Hepatocyte (in vitro differentiated cells): ENCODE results near the gene CUBN.

ENCODE experiments used
- EZH2 ChIP-seq: fragments of 200-600 bp; sonication (generic); IDR thresholded peaks from 2 replicates; pipeline ENCODE4 v1.6.1; 2016; ENCODE audit warnings: antibody characterized with exemption, mild to moderate bottlenecking, borderline replicate concordance
- TF ChIP-seq, protein P1 (sequence below): fragments of 200-600 bp; sonication (generic); IDR thresholded peaks from 2 replicates; pipeline ENCODE4 v1.5.1; 2016; ENCODE audit warnings: antibody characterized with exemption, mild to moderate bottlenecking; ENCODE audit not compliant: poor library complexity

DNA sequence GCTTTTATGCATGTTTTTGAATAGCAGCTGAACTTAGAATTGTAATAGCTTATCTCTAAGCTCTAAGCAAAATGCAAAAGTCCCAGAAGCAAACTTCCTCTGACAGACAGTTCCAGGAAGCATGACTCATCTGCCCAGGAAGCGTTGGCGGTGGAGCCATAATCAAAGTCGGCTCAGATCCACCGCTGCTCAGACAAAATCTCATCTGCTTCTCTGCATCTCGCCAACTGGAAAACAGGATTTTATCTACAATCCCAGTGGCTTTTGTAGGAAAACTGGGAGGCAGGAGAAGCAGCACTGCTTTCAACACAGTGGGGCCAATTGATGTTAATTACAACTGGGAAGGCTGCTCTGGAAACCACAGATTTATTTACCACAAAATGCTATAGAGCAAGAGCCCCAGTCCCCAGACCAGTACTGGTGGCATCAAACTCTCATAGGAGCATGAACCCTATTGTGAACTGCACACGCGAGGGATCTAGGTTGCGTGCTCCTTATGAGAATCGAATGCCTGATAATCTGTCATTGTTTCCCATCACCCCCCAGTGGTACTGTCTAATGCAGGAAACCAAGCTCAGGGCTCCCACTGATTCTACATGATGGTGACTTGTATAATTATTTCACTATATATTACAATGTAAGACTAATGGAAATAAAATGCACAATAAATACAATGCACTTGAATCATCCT lies 99.9 kb downstream of the CUBN start:
- TF ChIP-seq, protein P1, sequence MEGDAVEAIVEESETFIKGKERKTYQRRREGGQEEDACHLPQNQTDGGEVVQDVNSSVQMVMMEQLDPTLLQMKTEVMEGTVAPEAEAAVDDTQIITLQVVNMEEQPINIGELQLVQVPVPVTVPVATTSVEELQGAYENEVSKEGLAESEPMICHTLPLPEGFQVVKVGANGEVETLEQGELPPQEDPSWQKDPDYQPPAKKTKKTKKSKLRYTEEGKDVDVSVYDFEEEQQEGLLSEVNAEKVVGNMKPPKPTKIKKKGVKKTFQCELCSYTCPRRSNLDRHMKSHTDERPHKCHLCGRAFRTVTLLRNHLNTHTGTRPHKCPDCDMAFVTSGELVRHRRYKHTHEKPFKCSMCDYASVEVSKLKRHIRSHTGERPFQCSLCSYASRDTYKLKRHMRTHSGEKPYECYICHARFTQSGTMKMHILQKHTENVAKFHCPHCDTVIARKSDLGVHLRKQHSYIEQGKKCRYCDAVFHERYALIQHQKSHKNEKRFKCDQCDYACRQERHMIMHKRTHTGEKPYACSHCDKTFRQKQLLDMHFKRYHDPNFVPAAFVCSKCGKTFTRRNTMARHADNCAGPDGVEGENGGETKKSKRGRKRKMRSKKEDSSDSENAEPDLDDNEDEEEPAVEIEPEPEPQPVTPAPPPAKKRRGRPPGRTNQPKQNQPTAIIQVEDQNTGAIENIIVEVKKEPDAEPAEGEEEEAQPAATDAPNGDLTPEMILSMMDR = no peak
- TF ChIP-seq EZH2 = no peak
